Activated T-helper 2 cell treated with anti-CD3 and anti-CD28 coated beads, Interferon-gamma antibody, Interleukin-2, Interleukin-4, amounts not matched to agents 10 μg/mL and 5 μg/mL and 100 μg/mL, durations not matched to agents 14 hours and 24 hours and 36 hours (primary cell): Measurements from ENCODE around the gene BCKDHA. TPM values are rescaled to one million over a fixed set of nuclear protein-coding genes. Genes with fewer than 3 reads are reported as not detected.
"Not testable (repeated sequence)": the region's sequence is repeated elsewhere in the genome, so short reads cannot be mapped to it uniquely, and the experiment has no call there.

Source experiments
- DNase-seq: peaks from one replicate; pipeline ENCODE4 v3.0.0; 2021; ENCODE audit warnings: low spot score
- H3K27ac Mint-ChIP-seq: one replicate; pipeline ENCODE4 v1.8.0; 2021; ENCODE audit warnings: mixed read lengths
- H3K27me3 Mint-ChIP-seq: one replicate; pipeline ENCODE4 v1.8.0; 2021; ENCODE audit warnings: low read depth, mixed read lengths
- H3K36me3 Mint-ChIP-seq: one replicate; pipeline ENCODE4 v1.8.0; 2021; ENCODE audit warnings: low read depth, mixed read lengths
- H3K4me1 Mint-ChIP-seq: one replicate; pipeline ENCODE4 v1.8.0; 2021; ENCODE audit warnings: low read depth, mixed read lengths
- H3K4me3 Mint-ChIP-seq: one replicate; pipeline ENCODE4 v1.8.0; 2021; ENCODE audit warnings: low read depth, mild to moderate bottlenecking, moderate library complexity, mixed read lengths
- H3K9me3 Mint-ChIP-seq: one replicate; pipeline ENCODE4 v1.8.0; 2021; ENCODE audit warnings: mixed read lengths
- intact Hi-C: fragments of 100-400 bp; cut with micrococcal nuclease; formaldehyde crosslinking; loops from one replicate; pipeline ENCODE4 v1.15.1; 2023
- total RNA-seq: library from RNA; stranded (reverse); gene quantifications from 2 replicates; pipeline ENCODE4 v1.2.3, GENCODE V29; 2022

The BCKDHA gene
- total RNA-seq, 1 donor from 2014 or later = 18.9 TPM

- Mint-ChIP-seq H3K36me3 (no peaks in the 10 kb centered on the region), H3K27ac (peak overlapping the region; percentile 67), H3K27me3 (peaks cover 17% of the 10 kb centered on the region), H3K4me3 (no peak overlapping the region), H3K4me1 (peaks cover 43% of the 10 kb centered on the region), H3K9me3 (no peaks in the 10 kb centered on the region)
- peak; percentile 24 for DNase-seq
- intact Hi-C loops = no loop called here
These were observed 59.6 kb downstream of the BCKDHA start for GRCh38 chr19:41457241-41457640.

- peak overlapping the region; percentile 0 for H3K27ac Mint-ChIP-seq
- H3K36me3 Mint-ChIP-seq = no peaks in the 10 kb centered on the region
- peaks cover 32% of the 10 kb centered on the region for H3K4me1 Mint-ChIP-seq
These were observed 64.9 kb downstream of the BCKDHA start for GRCh38 chr19:41462497-41462896.

GRCh38 chr19:41463257-41464256, 65.9 kb downstream of the BCKDHA start:
- Mint-ChIP-seq H3K27ac (peak overlapping the region; percentile 54), H3K27me3 (peaks cover 43% of the 10 kb centered on the region), H3K4me3 (peak overlapping the region; percentile 19), H3K4me1 (peaks cover 23% of the 10 kb centered on the region)
- peak; percentile 25 for DNase-seq
- H3K9me3 Mint-ChIP-seq, H3K36me3 Mint-ChIP-seq, intact Hi-C loops: not testable (repeated sequence)

More at GRCh38 chr19:41462497-41462896, 64.9 kb downstream of the BCKDHA start:
- Mint-ChIP-seq H3K4me3 (no peak overlapping the region), H3K27me3 (peaks cover 39% of the 10 kb centered on the region), H3K9me3 (no peaks in the 10 kb centered on the region)
- no peak for DNase-seq
- intact Hi-C loops = no loop called here

Other genes starting within 250 kb of the BCKDHA start
- 0.34 and 1.2 TPM in 2 replicates for gene CYP2S1, start 204.6 kb upstream of the BCKDHA start, total RNA-seq
- 0.21 and 0.50 TPM in 2 replicates for gene AXL, start 178.6 kb upstream of the BCKDHA start, total RNA-seq
- 283 and 294 TPM in 2 replicates for gene HNRNPUL1, start 133.4 kb upstream of the BCKDHA start, total RNA-seq
- gene CCDC97, start 87.6 kb upstream of the BCKDHA start, total RNA-seq = 33.5 and 34.4 TPM in 2 replicates
- 125 and 126 TPM in 2 replicates for gene TGFB1, start 43.9 kb upstream of the BCKDHA start, total RNA-seq
- gene B9D2, start 33.7 kb upstream of the BCKDHA start, total RNA-seq = 6.2 TPM in 2 replicates
- gene TMEM91, start 21.3 kb upstream of the BCKDHA start, total RNA-seq = 4.2 and 4.8 TPM in 2 replicates
- 50.4 and 54.3 TPM in 2 replicates for gene EXOSC5, start 459 bp upstream of the BCKDHA start, total RNA-seq
- gene B3GNT8, start 29.6 kb downstream of the BCKDHA start, total RNA-seq = 0.96 and 0.97 TPM in 2 replicates
- gene DMAC2, start 42.1 kb downstream of the BCKDHA start, total RNA-seq = 58.3 and 60.8 TPM in 2 replicates
- not detected in 2 replicates for gene ERICH4, start 45.3 kb downstream of the BCKDHA start, total RNA-seq
- 16.6 and 19.4 TPM in 2 replicates for gene CEACAM21, start 178.3 kb downstream of the BCKDHA start, total RNA-seq
- not detected in 2 replicates for gene CEACAM4, start 229.3 kb downstream of the BCKDHA start, total RNA-seq